ENCODE results near the gene SAMD4B.

DNA sequence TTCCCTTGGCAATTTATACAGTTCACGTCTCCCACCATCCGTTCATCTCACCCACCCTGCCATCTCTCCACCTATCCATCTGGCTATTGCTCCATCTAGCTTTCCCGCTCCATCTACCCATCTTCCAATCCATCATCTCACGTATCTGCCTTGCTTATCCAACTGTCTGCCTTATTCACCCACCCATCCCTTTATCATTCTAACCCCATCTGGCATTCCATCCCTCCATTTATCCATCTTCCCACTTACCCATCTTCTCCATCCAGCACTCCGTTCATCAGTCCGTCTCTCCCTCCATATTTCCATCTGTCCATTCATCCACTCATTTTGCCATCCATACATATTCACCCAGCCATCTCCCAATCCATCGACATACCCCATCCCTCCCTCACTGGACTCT lies 83.5 kb downstream of the SAMD4B start:
- TF ChIP-seq, protein P1, sequence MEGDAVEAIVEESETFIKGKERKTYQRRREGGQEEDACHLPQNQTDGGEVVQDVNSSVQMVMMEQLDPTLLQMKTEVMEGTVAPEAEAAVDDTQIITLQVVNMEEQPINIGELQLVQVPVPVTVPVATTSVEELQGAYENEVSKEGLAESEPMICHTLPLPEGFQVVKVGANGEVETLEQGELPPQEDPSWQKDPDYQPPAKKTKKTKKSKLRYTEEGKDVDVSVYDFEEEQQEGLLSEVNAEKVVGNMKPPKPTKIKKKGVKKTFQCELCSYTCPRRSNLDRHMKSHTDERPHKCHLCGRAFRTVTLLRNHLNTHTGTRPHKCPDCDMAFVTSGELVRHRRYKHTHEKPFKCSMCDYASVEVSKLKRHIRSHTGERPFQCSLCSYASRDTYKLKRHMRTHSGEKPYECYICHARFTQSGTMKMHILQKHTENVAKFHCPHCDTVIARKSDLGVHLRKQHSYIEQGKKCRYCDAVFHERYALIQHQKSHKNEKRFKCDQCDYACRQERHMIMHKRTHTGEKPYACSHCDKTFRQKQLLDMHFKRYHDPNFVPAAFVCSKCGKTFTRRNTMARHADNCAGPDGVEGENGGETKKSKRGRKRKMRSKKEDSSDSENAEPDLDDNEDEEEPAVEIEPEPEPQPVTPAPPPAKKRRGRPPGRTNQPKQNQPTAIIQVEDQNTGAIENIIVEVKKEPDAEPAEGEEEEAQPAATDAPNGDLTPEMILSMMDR (IDR thresholded peaks at IDR 0.05; ENCODE audit: insufficient read depth, low read length): no peak
- TF ChIP-seq POLR2AphosphoS5 (IDR thresholded peaks at IDR 0.05; ENCODE audit: low read depth): no peak
- no peak for TF ChIP-seq GABPA (IDR thresholded peaks at IDR 0.05; ENCODE audit: low read depth)
- TF ChIP-seq, protein P2, sequence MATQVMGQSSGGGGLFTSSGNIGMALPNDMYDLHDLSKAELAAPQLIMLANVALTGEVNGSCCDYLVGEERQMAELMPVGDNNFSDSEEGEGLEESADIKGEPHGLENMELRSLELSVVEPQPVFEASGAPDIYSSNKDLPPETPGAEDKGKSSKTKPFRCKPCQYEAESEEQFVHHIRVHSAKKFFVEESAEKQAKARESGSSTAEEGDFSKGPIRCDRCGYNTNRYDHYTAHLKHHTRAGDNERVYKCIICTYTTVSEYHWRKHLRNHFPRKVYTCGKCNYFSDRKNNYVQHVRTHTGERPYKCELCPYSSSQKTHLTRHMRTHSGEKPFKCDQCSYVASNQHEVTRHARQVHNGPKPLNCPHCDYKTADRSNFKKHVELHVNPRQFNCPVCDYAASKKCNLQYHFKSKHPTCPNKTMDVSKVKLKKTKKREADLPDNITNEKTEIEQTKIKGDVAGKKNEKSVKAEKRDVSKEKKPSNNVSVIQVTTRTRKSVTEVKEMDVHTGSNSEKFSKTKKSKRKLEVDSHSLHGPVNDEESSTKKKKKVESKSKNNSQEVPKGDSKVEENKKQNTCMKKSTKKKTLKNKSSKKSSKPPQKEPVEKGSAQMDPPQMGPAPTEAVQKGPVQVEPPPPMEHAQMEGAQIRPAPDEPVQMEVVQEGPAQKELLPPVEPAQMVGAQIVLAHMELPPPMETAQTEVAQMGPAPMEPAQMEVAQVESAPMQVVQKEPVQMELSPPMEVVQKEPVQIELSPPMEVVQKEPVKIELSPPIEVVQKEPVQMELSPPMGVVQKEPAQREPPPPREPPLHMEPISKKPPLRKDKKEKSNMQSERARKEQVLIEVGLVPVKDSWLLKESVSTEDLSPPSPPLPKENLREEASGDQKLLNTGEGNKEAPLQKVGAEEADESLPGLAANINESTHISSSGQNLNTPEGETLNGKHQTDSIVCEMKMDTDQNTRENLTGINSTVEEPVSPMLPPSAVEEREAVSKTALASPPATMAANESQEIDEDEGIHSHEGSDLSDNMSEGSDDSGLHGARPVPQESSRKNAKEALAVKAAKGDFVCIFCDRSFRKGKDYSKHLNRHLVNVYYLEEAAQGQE (IDR thresholded peaks at IDR 0.05; ENCODE audit: insufficient replicate concordance, low read depth): no peak
- TF ChIP-seq SPI1 (IDR thresholded peaks at IDR 0.05; ENCODE audit: borderline replicate concordance, low read depth): no peak

Data from HL-60 (cell line).